Dedifferentiated amniotic fluid mesenchymal stem cell (primary cell): ENCODE measurements around the gene EML2.
"Not testable (repeated sequence)": the region's sequence is repeated elsewhere in the genome, so short reads cannot be mapped to it uniquely, and the experiment has no call there.

Experiments
- DNase-seq: peaks from one replicate; pipeline ENCODE4 v3.0.0-alpha.2; 2016; ENCODE audit errors: extremely low spot score

The EML2 gene

GRCh38 chr19:45653634-45654033, 14.4 kb upstream of the EML2 start:
- DNase-seq, result no peak

DNA sequence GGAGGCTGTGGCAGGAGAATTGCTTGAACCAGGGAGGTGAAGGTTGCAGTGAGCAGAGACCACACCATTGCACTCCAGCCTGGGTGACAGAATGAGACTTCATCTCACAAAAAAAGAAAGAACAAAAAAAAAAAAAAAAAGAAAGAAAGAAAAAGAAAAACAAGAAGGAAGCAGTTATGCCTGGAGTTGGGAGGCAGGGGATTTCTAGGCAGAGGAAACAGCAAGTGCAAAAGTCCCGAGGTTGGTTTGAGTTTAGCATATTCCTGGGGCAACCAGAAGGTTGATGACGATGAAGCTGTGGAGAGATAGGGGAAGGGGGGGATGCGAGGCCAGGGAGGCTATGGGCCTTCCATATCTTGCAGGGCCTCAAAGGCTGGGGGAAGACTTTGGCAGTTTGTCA, 11.5 kb upstream of the EML2 start:
- no peak for DNase-seq

GRCh38 chr19:45646345-45646698, 7.1 kb upstream of the EML2 start:
- DNase-seq, result no peak

DNA sequence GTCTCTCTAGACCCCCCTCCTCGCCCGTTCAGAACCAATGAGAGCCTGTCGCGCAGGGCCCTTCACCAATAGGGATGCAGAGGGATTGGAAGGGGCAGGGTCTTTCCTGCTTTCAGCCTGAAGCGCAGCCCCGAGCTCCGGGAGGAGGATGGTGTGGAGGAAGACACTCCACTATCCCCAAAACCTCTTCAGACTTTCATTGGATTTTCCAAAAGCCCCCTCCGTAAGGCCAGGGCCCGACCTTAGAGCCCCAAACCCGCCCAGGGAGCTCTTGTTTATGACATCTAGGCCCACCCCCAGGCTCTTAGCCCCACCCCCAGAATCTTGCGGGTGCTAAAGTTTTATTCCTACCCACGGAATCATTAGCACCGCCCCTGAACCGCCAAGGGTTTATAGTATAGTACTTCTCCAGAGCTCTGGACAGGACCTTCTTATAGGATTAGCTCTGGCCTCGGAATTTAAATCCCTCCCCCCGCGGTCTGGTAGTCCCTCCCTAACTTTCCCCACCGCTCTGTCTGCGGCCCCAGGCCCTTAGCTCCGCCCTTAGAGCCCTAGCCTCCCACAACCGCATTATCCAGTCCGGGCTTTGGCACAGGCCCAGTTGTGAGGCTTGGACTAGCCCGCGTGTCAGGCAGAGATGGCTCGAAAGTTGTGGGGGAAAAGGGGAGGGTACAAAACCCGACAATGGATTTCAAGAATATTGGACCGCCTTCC, 6.6 kb upstream of the EML2 start:
- DNase-seq, result peak; percentile 83

DNA sequence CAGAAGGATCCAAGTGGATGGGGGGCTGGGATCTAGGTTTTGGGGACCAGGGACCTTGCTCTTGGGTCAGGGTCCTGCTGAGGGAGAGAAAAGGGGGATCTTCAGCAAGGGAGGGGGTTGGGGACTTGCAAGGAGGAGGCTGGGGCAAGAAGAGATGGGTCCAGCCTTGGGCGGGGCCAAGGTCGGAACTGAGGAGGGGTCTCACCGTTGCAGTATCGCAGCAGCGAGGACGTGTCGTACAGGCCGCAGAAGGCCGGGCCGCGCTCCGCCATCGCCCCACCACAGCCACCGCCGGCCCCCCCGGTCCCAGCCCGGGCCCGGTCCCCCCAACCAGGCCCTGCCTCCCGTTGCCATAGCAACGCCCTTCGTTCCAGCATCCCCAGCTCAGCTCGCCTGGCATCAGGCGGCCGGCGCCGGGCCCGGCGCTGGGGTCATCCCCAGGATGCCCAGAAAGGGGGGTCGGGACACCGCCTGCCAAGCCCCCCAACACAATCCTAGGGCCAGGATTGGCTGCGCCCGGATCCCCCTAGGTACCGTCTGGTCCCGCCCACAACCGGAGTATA, 6.0 kb upstream of the EML2 start:
- no peak for DNase-seq

- DNase-seq, result no peak
Observed at GRCh38 chr19:45643927-45644771, 5.0 kb upstream of the EML2 start.

DNA sequence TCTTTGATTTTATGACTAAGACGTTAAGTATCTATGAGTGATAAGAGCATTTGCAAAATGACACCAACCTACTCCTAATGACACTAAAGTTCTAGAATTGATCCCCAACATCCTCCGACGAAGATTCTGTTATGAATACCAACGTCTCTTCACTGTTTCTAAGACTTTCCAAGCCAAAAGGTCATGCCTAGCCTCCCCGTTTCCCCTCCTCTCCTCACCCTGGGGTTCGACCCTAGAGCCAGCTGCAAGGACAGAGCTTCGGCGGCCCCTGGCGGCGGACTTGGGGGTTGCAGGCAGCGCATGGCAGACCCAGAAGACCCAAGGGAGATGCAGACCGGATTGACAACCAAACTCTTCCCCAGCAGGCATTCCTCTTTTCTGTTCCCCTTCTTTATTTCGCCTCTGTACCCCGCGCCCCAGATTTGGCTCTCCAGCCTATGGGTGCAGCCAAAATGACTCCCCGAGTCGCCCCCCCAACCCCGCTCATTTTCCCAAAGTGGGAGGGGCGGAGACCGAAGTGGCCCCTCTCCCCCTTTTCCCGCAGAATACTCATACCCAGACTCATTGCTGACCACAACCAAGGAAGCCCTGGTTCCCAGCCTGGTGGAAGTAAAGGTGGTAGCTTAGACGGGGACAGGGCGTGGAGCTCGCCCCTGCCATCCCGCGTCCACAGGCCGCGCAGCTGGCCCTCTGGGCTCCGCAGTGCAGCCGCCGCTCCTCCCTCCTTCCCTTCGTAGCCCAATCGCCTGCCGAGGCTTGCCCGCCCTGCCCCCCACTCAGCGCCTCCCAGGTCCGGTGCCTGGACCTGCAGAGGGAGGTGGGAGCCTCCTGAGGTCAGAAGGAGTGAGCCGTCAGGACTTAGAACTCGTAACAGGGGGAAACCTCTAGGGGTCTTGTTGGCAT, 4.1 kb upstream of the EML2 start:
- DNase-seq, result peak; percentile 70

- DNase-seq, result peak; percentile 22
Observed at GRCh38 chr19:45641274-45642105, 2.3 kb upstream of the EML2 start.

GRCh38 chr19:45640849-45641273, 1.7 kb upstream of the EML2 start:
- no peak for DNase-seq

DNA sequence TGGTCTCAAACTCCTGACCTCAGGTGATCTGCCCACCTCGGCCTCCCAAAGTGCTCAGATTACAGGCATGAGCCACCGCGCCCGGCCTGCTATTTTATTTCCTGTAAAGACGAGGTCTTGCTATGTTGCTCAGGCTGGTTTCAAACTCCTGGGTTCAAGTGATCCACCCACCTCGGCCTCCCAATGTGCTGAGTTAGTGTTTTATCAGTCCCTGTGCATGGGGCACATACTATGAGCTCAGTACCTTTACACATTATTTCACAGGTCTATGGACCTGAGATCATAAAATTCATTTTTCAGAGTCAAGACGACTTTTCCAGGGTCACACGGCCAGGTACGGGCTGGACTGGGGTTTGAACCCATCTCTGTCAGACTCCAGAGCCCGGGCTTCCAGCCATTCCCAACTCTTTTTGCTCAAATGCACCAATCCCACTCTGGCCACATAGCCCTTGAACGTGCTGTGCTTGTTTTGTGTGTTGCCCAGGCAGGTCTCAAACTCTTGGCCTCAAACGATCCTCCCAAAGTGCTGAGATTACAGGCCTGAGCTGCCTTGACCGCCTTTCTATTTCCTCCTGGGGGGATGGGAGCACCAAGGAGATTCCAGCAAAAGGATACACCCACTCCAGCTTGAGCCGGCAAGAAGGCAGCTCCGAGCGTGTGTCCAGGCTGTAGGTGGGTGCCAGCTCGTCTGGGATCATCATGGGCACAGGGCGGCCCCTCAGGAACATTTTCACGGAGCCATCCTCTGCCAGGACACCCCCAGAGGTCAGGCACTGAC, 1.1 kb downstream of the EML2 start:
- DNase-seq, result no peak

GRCh38 chr19:45636902-45637301, 2.3 kb downstream of the EML2 start:
- no peak for DNase-seq

GRCh38 chr19:45636275-45636674, 2.9 kb downstream of the EML2 start:
- no peak for DNase-seq

- DNase-seq, result peak; percentile 91
Observed at GRCh38 chr19:45632468-45633196, 6.6 kb downstream of the EML2 start.

DNA sequence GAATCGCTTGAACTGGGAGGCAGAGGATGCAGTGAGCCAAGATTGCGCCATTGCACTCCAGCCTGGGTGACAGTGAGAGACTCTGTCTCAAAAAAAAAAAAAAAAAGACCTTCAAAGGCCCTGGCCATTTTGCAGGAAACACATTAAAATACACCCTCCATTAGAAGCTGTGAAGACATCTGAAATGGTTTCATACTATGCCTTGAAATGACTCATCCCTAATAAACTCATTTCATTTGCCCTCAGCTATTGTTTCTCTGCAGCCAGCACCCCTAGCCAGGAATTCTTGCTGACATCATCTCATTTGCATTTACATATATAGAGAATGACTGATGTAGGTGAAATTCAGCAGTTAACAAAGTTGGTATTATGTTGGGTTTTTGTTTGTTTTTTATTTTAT, 8.7 kb downstream of the EML2 start:
- DNase-seq, result peak; percentile 81

GRCh38 chr19:45629704-45630103, 9.5 kb downstream of the EML2 start:
- DNase-seq, result no peak

- not testable (repeated sequence) for DNase-seq
Observed at GRCh38 chr19:45628219-45628618, 11.0 kb downstream of the EML2 start.

GRCh38 chr19:45623984-45624383, 15.2 kb downstream of the EML2 start:
- no peak for DNase-seq

DNA sequence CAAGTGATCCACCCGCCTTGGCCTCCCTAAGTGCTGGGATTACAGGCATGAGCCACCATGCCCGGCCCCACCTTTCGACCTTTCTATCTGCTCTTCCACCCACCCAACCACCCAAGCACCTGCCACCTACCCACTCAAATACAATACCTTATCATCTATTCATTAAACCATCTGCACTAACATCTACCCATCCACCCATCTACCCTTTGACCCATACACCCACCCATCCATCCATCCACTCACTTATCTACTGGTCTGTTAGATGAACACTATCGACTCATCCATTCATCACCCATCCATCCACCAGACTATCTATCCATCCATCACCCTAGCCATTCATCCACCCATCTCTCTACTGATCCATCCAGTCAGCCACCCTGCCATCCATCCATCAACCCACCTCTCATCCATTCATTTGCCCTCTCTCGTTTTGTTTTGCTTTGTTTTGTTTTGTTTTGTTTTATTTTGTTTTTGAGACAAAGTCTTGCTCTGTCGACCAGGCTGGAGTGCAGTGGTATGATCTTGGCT, 17.2 kb downstream of the EML2 start:
- no peak for DNase-seq

- DNase-seq, result no peak
Observed at GRCh38 chr19:45621389-45621788, 17.8 kb downstream of the EML2 start.
